Sigmoid colon (tissue), 3 donors: Measurements from ENCODE around the gene SCN1B.

ENCODE experiments used
- CTCF ChIP-seq, 4 experiments: fragments of 450-650 bp in 3 of 4; fragments of 200-600 bp in 1 of 4; IDR thresholded peaks; one replicate each; pipeline ENCODE4 v1.5.1; 2016 to 2019; ENCODE audit warnings: antibody characterized with exemption in 4 of 4, mild to moderate bottlenecking in 3 of 4, moderate library complexity in 2 of 4
- POLR2A ChIP-seq, 2 donors: fragments of 450-650 bp; IDR thresholded peaks; one replicate each; pipeline ENCODE4 v1.6.1; 2016; ENCODE audit warnings: antibody characterized with exemption in 2 of 2, mild to moderate bottlenecking in 2 of 2, moderate library complexity in 2 of 2

- no peak for TF ChIP-seq CTCF (IDR thresholded peaks at IDR 0.05)
- TF ChIP-seq POLR2A (IDR thresholded peaks at IDR 0.05) = no peak
Observed at GRCh38 chr19:34994286-34994642, 36.0 kb upstream of the SCN1B start.
